H9 (cell line): ENCODE measurements around the gene DICER1. TPM values are rescaled to one million over a fixed set of nuclear protein-coding genes. Genes with fewer than 3 reads are reported as not detected.

ENCODE experiments used
- DNase-seq: peaks from one replicate; pipeline ENCODE4 v3.0.0-alpha.2; 2017
- H2AFZ ChIP-seq: one replicate; pipeline ENCODE4 v1.6.1; 2013; ENCODE audit warnings: mild to moderate bottlenecking, low read length, control low read depth, moderate library complexity
- H2AK5ac ChIP-seq: 2 replicates; pipeline ENCODE4 v1.6.1; 2013; ENCODE audit warnings: low read length, control low read depth, mixed read lengths; ENCODE audit not compliant: insufficient read length
- H2BK120ac ChIP-seq: one replicate; pipeline ENCODE4 v1.6.1; 2013; ENCODE audit warnings: low read depth, mild to moderate bottlenecking, low read length, control low read depth, inconsistent platforms; ENCODE audit not compliant: poor library complexity, severe bottlenecking
- H2BK12ac ChIP-seq: 2 replicates; pipeline ENCODE4 v1.6.1; 2013; ENCODE audit warnings: low read length, control low read depth, mixed read lengths, low read depth; ENCODE audit not compliant: insufficient read length
- H2BK15ac ChIP-seq: 2 replicates; pipeline ENCODE4 v1.6.1; 2013; ENCODE audit warnings: low read depth, low read length, control low read depth
- H2BK20ac ChIP-seq: one replicate; pipeline ENCODE4 v1.6.1; 2013; ENCODE audit warnings: low read depth, mild to moderate bottlenecking, low read length, control low read depth, inconsistent platforms; ENCODE audit not compliant: poor library complexity, severe bottlenecking
- H2BK5ac ChIP-seq: 2 replicates; pipeline ENCODE4 v1.6.1; 2013; ENCODE audit warnings: low read length, control low read depth, mixed read lengths; ENCODE audit not compliant: insufficient read length
- H3K14ac ChIP-seq: 2 replicates; pipeline ENCODE4 v1.6.1; 2013; ENCODE audit warnings: low read length, control low read depth; ENCODE audit not compliant: insufficient read depth
- H3K18ac ChIP-seq: 2 replicates; pipeline ENCODE4 v1.6.1; 2013; ENCODE audit warnings: low read depth, mild to moderate bottlenecking, mixed read lengths, low read length, control low read depth; ENCODE audit not compliant: insufficient read length
- H3K23ac ChIP-seq: 2 replicates; pipeline ENCODE4 v1.6.1; 2013; ENCODE audit warnings: low read length, control low read depth, mixed read lengths, low read depth; ENCODE audit not compliant: insufficient read length
- H3K23me2 ChIP-seq: 2 replicates; pipeline ENCODE4 v1.6.1; 2013; ENCODE audit warnings: low read depth, mild to moderate bottlenecking, mixed read lengths, low read length, control low read depth; ENCODE audit not compliant: insufficient read length, poor library complexity, severe bottlenecking
- H3K27ac ChIP-seq: 2 replicates; pipeline ENCODE4 v1.5.1; 2013; ENCODE audit warnings: low read length, control low read depth, mixed read lengths, low read depth; ENCODE audit not compliant: insufficient read length
- H3K27me3 ChIP-seq: 2 replicates; pipeline ENCODE4 v1.6.1; 2013; ENCODE audit warnings: low read length, control low read depth, inconsistent platforms; ENCODE audit not compliant: insufficient read depth
- H3K4ac ChIP-seq: 2 replicates; pipeline ENCODE4 v1.6.1; 2013; ENCODE audit warnings: low read depth, mild to moderate bottlenecking, control low read depth, inconsistent platforms, low read length, moderate library complexity
- H3K4me1 ChIP-seq: 2 replicates; pipeline ENCODE4 v1.6.1; 2013; ENCODE audit warnings: low read length, control low read depth, inconsistent platforms; ENCODE audit not compliant: insufficient read depth
- H3K4me2 ChIP-seq: 2 replicates; pipeline ENCODE4 v1.6.1; 2013; ENCODE audit warnings: low read length, control low read depth, mixed read lengths; ENCODE audit not compliant: insufficient read length, insufficient read depth
- H3K56ac ChIP-seq: 2 replicates; pipeline ENCODE4 v1.6.1; 2013; ENCODE audit warnings: low read depth, mild to moderate bottlenecking, mixed read lengths, low read length, control low read depth; ENCODE audit not compliant: insufficient read length
- H3K79me1 ChIP-seq: 2 replicates; pipeline ENCODE4 v1.6.1; 2013; ENCODE audit warnings: low read depth, mild to moderate bottlenecking, moderate library complexity, low read length, control low read depth, inconsistent platforms; ENCODE audit not compliant: insufficient read depth, poor library complexity, severe bottlenecking
- H3K79me2 ChIP-seq: 2 replicates; pipeline ENCODE4 v1.6.1; 2013; ENCODE audit warnings: low read length, control low read depth, inconsistent platforms; ENCODE audit not compliant: insufficient read depth
- H3K9ac ChIP-seq: 2 replicates; pipeline ENCODE4 v1.6.1; 2013; ENCODE audit warnings: low read length, control low read depth, mixed read lengths; ENCODE audit not compliant: insufficient read length; ENCODE audit errors: extremely low read depth
- H3K9me3 ChIP-seq: one replicate; pipeline ENCODE4 v1.6.1; 2013; ENCODE audit warnings: low read depth, low read length, inconsistent platforms; ENCODE audit not compliant: control insufficient read depth
- H3T11ph ChIP-seq: one replicate; pipeline ENCODE4 v1.6.1; 2013; ENCODE audit warnings: mild to moderate bottlenecking, low read length, control low read depth, inconsistent platforms
- H4K20me1 ChIP-seq: one replicate; pipeline ENCODE4 v1.6.1; 2013; ENCODE audit not compliant: control insufficient read depth, insufficient read length, insufficient read depth
- H4K5ac ChIP-seq: 2 replicates; pipeline ENCODE4 v1.6.1; 2013; ENCODE audit warnings: low read depth, mild to moderate bottlenecking, mixed read lengths, low read length, control low read depth; ENCODE audit not compliant: insufficient read length
- H4K8ac ChIP-seq: replicated peaks from 2 replicates; pipeline ENCODE4 v1.6.1; 2013; ENCODE audit warnings: low read length, control low read depth, mixed read lengths, low read depth; ENCODE audit not compliant: insufficient read length
- H4K91ac ChIP-seq: 2 replicates; pipeline ENCODE4 v1.6.1; 2013; ENCODE audit warnings: low read depth, mild to moderate bottlenecking, moderate library complexity, mixed read lengths, low read length, control low read depth; ENCODE audit not compliant: insufficient read length
- H3K27ac Mint-ChIP-seq, 3 experiments: 2 replicates in 2 of 3; 3 replicates in 1 of 3; pipeline ENCODE4 v1.8.0; 2020 to 2021; ENCODE audit warnings: mixed read lengths in 3 of 3, mild to moderate bottlenecking in 1 of 3, moderate library complexity in 1 of 3
- H3K27me3 Mint-ChIP-seq: 2 replicates; pipeline ENCODE4 v1.8.0; 2021; ENCODE audit warnings: low read depth, mild to moderate bottlenecking, moderate library complexity, mixed read lengths
- H3K36me3 Mint-ChIP-seq, 3 experiments: 2 replicates in 2 of 3; 3 replicates in 1 of 3; pipeline ENCODE4 v1.8.0; 2020 to 2021; ENCODE audit warnings: low read depth in 3 of 3, mixed read lengths in 3 of 3; ENCODE audit not compliant: insufficient read depth in 1 of 3
- H3K4me1 Mint-ChIP-seq, 2 experiments: 2 replicates each; pipeline ENCODE4 v1.8.0; 2020; ENCODE audit warnings: mixed read lengths in 2 of 2
- H3K4me3 Mint-ChIP-seq, 2 experiments: 2 replicates in 1 of 2; 3 replicates in 1 of 2; pipeline ENCODE4 v1.8.0; 2020 to 2021; ENCODE audit warnings: mild to moderate bottlenecking in 2 of 2, mixed read lengths in 2 of 2, moderate library complexity in 1 of 2
- H3K9me3 Mint-ChIP-seq, 2 experiments: 2 replicates in 1 of 2; 3 replicates in 1 of 2; pipeline ENCODE4 v1.8.0; 2020; ENCODE audit warnings: mild to moderate bottlenecking in 2 of 2, mixed read lengths in 2 of 2, moderate library complexity in 1 of 2
- CTCF ChIP-seq: fragments of 200-600 bp; sonication (generic); conservative IDR thresholded peaks from 3 replicates; pipeline ENCODE4 v1.8.0; 2021; ENCODE audit warnings: antibody characterized with exemption, mild to moderate bottlenecking
- whole genome bisulfite sequencing: extraction: QIAGEN DNeasy Blood & Tissue Kit; methylation state at CpG from one replicate; pipeline ENCODE4 v1.1.7; 2013; ENCODE audit warnings: missing lambda C conversion rate, low lambda C conversion rate, mixed read lengths; ENCODE audit not compliant: insufficient read length; ENCODE audit errors: extremely low coverage; 5-methylcytosine and 5-hydroxymethylcytosine counted together
- total RNA-seq: library from RNA; stranded (reverse); gene quantifications from 2 replicates; pipeline ENCODE4 v1.2.1, GENCODE V29; 2021

DICER1 gene
- total RNA-seq, 1 experiment from 2014 or later, result 57.0 TPM

GRCh38 chr14:95106971-95107370 is 50.4 kb downstream of the DICER1 start:
- no peak overlapping the region for H2AFZ ChIP-seq
- H2BK5ac ChIP-seq, result no peak overlapping the region
- H3K18ac ChIP-seq, result no peak overlapping the region
- no peak overlapping the region for H2BK12ac ChIP-seq
- Mint-ChIP-seq H3K27me3 (no peaks in the 10 kb centered on the region), H3K4me3 (no peak overlapping the region), H3K9me3 (no peaks in the 10 kb centered on the region), H3K27ac (peak overlapping the region in 1 of 3 experiments; percentile 55; a peak in 1 of 7 replicates), H3K4me1 (no peaks in the 10 kb centered on the region), H3K36me3 (peaks cover 24 to 76% (median 74%) of the 10 kb centered on the region in 3 experiments; a peak in 6 of 7 replicates)
- H3K9me3 ChIP-seq, result no peaks in the 10 kb centered on the region
- H4K5ac ChIP-seq, result no peak overlapping the region
- no peak overlapping the region for H2BK120ac ChIP-seq
- no peak overlapping the region for H3K23ac ChIP-seq
- no peak overlapping the region for H3T11ph ChIP-seq
- H2AK5ac ChIP-seq, result no peak overlapping the region
- WGBS, result no CpG with 5 or more reads among the region's 7 CpGs
- no peaks in the 10 kb centered on the region for H4K20me1 ChIP-seq
- H4K8ac ChIP-seq, result no peak overlapping the region
- H3K9ac ChIP-seq, result no peak overlapping the region
- H3K4me1 ChIP-seq, result no peaks in the 10 kb centered on the region
- no peak overlapping the region for H3K4me2 ChIP-seq
- H3K4ac ChIP-seq, result no peak overlapping the region
- H2BK15ac ChIP-seq, result no peak overlapping the region
- H3K14ac ChIP-seq, result no peak overlapping the region
- DNase-seq, result no peak
- no peaks in the 10 kb centered on the region for H3K79me1 ChIP-seq
- H3K79me2 ChIP-seq, result no peaks in the 10 kb centered on the region
- no peaks in the 10 kb centered on the region for H3K23me2 ChIP-seq
- H3K56ac ChIP-seq, result no peak overlapping the region
- H2BK20ac ChIP-seq, result no peak overlapping the region
- no peak for TF ChIP-seq CTCF
- no peaks in the 10 kb centered on the region for H3K27me3 ChIP-seq
- H4K91ac ChIP-seq, result no peak overlapping the region
- H3K27ac ChIP-seq, result no peak overlapping the region
